Panc1 (cell line): ENCODE data around the gene NSMF.

Source experiments
- POLR2AphosphoS5 ChIP-seq: IDR thresholded peaks from 2 replicates; pipeline ENCODE4 v1.6.1; 2012; ENCODE audit warnings: mild to moderate bottlenecking, low read depth, low read length, moderate library complexity
- SIN3A ChIP-seq: IDR thresholded peaks from 2 replicates; pipeline ENCODE4 v1.6.1; 2012; ENCODE audit warnings: low read depth, mild to moderate bottlenecking, low read length, moderate library complexity, borderline replicate concordance; ENCODE audit not compliant: insufficient read depth
- TCF7L2 ChIP-seq: IDR thresholded peaks from 2 replicates; pipeline ENCODE4 v1.6.1; 2011; ENCODE audit warnings: mild to moderate bottlenecking, low read depth, low read length, inconsistent platforms
- TF ChIP-seq, protein P1 (sequence below): fragments of 450-650 bp; IDR thresholded peaks from 2 replicates; pipeline ENCODE4 v1.5.1; 2017; ENCODE audit warnings: mild to moderate bottlenecking
- TF ChIP-seq, protein P2 (sequence below), 2 experiments: IDR thresholded peaks; 2 replicates each; pipeline ENCODE4 v1.6.1; 2011 to 2012; ENCODE audit warnings: low read depth in 2 of 2, control low read depth in 1 of 2, low read length in 1 of 2, mild to moderate bottlenecking in 1 of 2, moderate library complexity in 1 of 2; ENCODE audit not compliant: insufficient read depth in 1 of 2

DNA sequence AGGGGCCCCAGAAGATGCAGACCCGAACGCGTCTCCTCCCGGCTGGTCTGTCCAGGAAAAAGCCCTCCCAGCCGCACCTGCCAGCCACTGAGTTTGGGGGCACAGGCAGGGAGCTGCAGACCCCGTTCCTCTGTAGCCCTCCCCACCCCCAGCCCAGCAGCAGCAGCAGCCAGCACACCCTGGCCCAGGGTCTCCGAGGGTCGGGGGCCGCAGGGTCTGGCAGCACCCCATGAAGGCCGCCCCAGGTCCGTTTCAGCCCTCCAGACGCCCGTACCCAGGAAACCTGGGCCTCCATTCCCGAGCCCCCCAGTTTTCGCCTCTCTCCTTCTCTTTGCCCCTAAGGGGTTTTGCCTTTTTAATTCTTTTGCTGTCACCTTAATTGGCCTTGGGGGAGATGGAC, 55.9 kb downstream of the NSMF start:
- TF ChIP-seq, protein P1, sequence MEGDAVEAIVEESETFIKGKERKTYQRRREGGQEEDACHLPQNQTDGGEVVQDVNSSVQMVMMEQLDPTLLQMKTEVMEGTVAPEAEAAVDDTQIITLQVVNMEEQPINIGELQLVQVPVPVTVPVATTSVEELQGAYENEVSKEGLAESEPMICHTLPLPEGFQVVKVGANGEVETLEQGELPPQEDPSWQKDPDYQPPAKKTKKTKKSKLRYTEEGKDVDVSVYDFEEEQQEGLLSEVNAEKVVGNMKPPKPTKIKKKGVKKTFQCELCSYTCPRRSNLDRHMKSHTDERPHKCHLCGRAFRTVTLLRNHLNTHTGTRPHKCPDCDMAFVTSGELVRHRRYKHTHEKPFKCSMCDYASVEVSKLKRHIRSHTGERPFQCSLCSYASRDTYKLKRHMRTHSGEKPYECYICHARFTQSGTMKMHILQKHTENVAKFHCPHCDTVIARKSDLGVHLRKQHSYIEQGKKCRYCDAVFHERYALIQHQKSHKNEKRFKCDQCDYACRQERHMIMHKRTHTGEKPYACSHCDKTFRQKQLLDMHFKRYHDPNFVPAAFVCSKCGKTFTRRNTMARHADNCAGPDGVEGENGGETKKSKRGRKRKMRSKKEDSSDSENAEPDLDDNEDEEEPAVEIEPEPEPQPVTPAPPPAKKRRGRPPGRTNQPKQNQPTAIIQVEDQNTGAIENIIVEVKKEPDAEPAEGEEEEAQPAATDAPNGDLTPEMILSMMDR = no peak
- no peak for TF ChIP-seq POLR2AphosphoS5
- no peak for TF ChIP-seq TCF7L2
- TF ChIP-seq, protein P2, sequence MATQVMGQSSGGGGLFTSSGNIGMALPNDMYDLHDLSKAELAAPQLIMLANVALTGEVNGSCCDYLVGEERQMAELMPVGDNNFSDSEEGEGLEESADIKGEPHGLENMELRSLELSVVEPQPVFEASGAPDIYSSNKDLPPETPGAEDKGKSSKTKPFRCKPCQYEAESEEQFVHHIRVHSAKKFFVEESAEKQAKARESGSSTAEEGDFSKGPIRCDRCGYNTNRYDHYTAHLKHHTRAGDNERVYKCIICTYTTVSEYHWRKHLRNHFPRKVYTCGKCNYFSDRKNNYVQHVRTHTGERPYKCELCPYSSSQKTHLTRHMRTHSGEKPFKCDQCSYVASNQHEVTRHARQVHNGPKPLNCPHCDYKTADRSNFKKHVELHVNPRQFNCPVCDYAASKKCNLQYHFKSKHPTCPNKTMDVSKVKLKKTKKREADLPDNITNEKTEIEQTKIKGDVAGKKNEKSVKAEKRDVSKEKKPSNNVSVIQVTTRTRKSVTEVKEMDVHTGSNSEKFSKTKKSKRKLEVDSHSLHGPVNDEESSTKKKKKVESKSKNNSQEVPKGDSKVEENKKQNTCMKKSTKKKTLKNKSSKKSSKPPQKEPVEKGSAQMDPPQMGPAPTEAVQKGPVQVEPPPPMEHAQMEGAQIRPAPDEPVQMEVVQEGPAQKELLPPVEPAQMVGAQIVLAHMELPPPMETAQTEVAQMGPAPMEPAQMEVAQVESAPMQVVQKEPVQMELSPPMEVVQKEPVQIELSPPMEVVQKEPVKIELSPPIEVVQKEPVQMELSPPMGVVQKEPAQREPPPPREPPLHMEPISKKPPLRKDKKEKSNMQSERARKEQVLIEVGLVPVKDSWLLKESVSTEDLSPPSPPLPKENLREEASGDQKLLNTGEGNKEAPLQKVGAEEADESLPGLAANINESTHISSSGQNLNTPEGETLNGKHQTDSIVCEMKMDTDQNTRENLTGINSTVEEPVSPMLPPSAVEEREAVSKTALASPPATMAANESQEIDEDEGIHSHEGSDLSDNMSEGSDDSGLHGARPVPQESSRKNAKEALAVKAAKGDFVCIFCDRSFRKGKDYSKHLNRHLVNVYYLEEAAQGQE (IDR thresholded peaks at IDR 0.05; ENCODE audit: insufficient read depth in 1 of 2, low read depth in 2 of 2, low read length in 1 of 2) = no peak
- TF ChIP-seq SIN3A = no peak
